Endometrial microvascular endothelial cells (primary cell): ENCODE data around the gene TMEM239. TPM values are rescaled to one million over a fixed set of nuclear protein-coding genes. Genes with fewer than 3 reads are reported as not detected.
"Not testable (repeated sequence)": the region's sequence is repeated elsewhere in the genome, so short reads cannot be mapped to it uniquely, and the experiment has no call there.

Experiments used
- in situ Hi-C: cut with HindIII; loops from 2 replicates; pipeline ENCODE4 v1.10.0; 2017; ENCODE audit warnings: low sequenced_read_pairs, low pct_unique_long_range_greater_than_20kb; ENCODE audit errors: inconsistent ontology term
- total RNA-seq: library from RNA; depleted of rRNA; stranded (reverse); fragments of >200 nt; gene quantifications from one replicate; pipeline ENCODE4 v1.2.3, GENCODE V29; 2015; ENCODE audit errors: inconsistent ontology term

TMEM239 gene
- not detected for total RNA-seq

- in situ Hi-C loops = no loop called here
Observed at GRCh38 chr20:2816030-2816582, at the start of gene TMEM239. TSS of gene TMEM239 (plus strand) at chr20:2816364. CDS start at chr20:2816555, 191 bp downstream.

- in situ Hi-C loops = no loop called here
Observed at GRCh38 chr20:2767768-2768631, 48.2 kb upstream of the TMEM239 start.

- in situ Hi-C loops = no loop called here
Observed at GRCh38 chr20:2768632-2769015, 47.5 kb upstream of the TMEM239 start.

- in situ Hi-C loops = not testable (repeated sequence)
Observed at GRCh38 chr20:2770091-2770490, 46.1 kb upstream of the TMEM239 start.

GRCh38 chr20:2771631-2772080 lies 44.5 kb upstream of the TMEM239 start:
- in situ Hi-C loops = no loop called here

GRCh38 chr20:2773812-2774211 lies 42.4 kb upstream of the TMEM239 start:
- in situ Hi-C loops = no loop called here

- in situ Hi-C loops = no loop called here
Observed at GRCh38 chr20:2775139-2775538, 41.0 kb upstream of the TMEM239 start.

- in situ Hi-C loops = no loop called here
Observed at GRCh38 chr20:2778602-2779321, 37.4 kb upstream of the TMEM239 start.

- in situ Hi-C loops = no loop called here
Observed at GRCh38 chr20:2780948-2781347, 35.2 kb upstream of the TMEM239 start.

GRCh38 chr20:2783908-2784566 lies 32.1 kb upstream of the TMEM239 start:
- in situ Hi-C loops = no loop called here

- in situ Hi-C loops = no loop called here
Observed at GRCh38 chr20:2793471-2793870, 22.7 kb upstream of the TMEM239 start.

- in situ Hi-C loops = no loop called here
Observed at GRCh38 chr20:2794202-2794748, 21.9 kb upstream of the TMEM239 start.

GRCh38 chr20:2794866-2795447 lies 21.2 kb upstream of the TMEM239 start:
- in situ Hi-C loops = no loop called here

GRCh38 chr20:2795451-2795850 lies 20.7 kb upstream of the TMEM239 start:
- in situ Hi-C loops = no loop called here

- in situ Hi-C loops = no loop called here
Observed at GRCh38 chr20:2796011-2796660, 20.0 kb upstream of the TMEM239 start.

- in situ Hi-C loops = no loop called here
Observed at GRCh38 chr20:2797136-2797983, 18.8 kb upstream of the TMEM239 start.

- in situ Hi-C loops = no loop called here
Observed at GRCh38 chr20:2798095-2798805, 17.9 kb upstream of the TMEM239 start.
